IMR-90 (cell line): ENCODE measurements around the gene TMEM14A.

Experiments used
- CEBPB ChIP-seq: IDR thresholded peaks from 2 replicates; pipeline ENCODE4 v1.6.1; 2012; ENCODE audit warnings: low read depth, low read length, improper control_type of control experiment
- CHD1 ChIP-seq: IDR thresholded peaks from 2 replicates; pipeline ENCODE4 v1.6.1; 2012; ENCODE audit warnings: low read depth, low read length, improper control_type of control experiment
- ELK1 ChIP-seq: fragments of 150-350 bp; IDR thresholded peaks from 2 replicates; pipeline ENCODE4 v1.6.1; 2016; ENCODE audit warnings: low read depth, mild to moderate bottlenecking, low read length, moderate library complexity, borderline replicate concordance
- MXI1 ChIP-seq: IDR thresholded peaks from 2 replicates; pipeline ENCODE4 v1.6.1; 2012; ENCODE audit warnings: low read depth, mild to moderate bottlenecking, low read length, moderate library complexity, borderline replicate concordance
- NFE2L2 ChIP-seq: fragments of 150-350 bp; IDR thresholded peaks from 2 replicates; pipeline ENCODE4 v1.6.1; 2016; ENCODE audit warnings: low read depth, mild to moderate bottlenecking, low read length
- POLR2A ChIP-seq: IDR thresholded peaks from 2 replicates; pipeline ENCODE4 v1.6.1; 2012; ENCODE audit warnings: mild to moderate bottlenecking, low read depth, low read length
- RAD21 ChIP-seq: IDR thresholded peaks from 2 replicates; pipeline ENCODE4 v1.6.1; 2012; ENCODE audit warnings: low read length, improper control_type of control experiment
- RCOR1 ChIP-seq: IDR thresholded peaks from 2 replicates; pipeline ENCODE4 v1.6.1; 2012; ENCODE audit warnings: mild to moderate bottlenecking, low read length, improper control_type of control experiment; ENCODE audit not compliant: insufficient replicate concordance
- RFX5 ChIP-seq: IDR thresholded peaks from 2 replicates; pipeline ENCODE4 v1.8.0; 2012; ENCODE audit warnings: low read depth, mild to moderate bottlenecking, low read length, moderate library complexity
- TF ChIP-seq, protein P1 (sequence below): conservative IDR thresholded peaks from 2 replicates; pipeline ENCODE4 v1.5.1; 2012; ENCODE audit warnings: mild to moderate bottlenecking, low read depth, low read length, improper control_type of control experiment
- TF ChIP-seq, protein P2 (sequence below): fragments of 150-350 bp; IDR thresholded peaks from 2 replicates; pipeline ENCODE4 v1.6.1; 2017; ENCODE audit warnings: mild to moderate bottlenecking, antibody characterized with exemption, low read length, low read depth

GRCh38 chr6:52644253-52644652 is 26.7 kb upstream of the TMEM14A start:
- TF ChIP-seq, protein P1, sequence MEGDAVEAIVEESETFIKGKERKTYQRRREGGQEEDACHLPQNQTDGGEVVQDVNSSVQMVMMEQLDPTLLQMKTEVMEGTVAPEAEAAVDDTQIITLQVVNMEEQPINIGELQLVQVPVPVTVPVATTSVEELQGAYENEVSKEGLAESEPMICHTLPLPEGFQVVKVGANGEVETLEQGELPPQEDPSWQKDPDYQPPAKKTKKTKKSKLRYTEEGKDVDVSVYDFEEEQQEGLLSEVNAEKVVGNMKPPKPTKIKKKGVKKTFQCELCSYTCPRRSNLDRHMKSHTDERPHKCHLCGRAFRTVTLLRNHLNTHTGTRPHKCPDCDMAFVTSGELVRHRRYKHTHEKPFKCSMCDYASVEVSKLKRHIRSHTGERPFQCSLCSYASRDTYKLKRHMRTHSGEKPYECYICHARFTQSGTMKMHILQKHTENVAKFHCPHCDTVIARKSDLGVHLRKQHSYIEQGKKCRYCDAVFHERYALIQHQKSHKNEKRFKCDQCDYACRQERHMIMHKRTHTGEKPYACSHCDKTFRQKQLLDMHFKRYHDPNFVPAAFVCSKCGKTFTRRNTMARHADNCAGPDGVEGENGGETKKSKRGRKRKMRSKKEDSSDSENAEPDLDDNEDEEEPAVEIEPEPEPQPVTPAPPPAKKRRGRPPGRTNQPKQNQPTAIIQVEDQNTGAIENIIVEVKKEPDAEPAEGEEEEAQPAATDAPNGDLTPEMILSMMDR: no peak
- no peak for TF ChIP-seq MXI1
- TF ChIP-seq RFX5: no peak
- no peak for TF ChIP-seq ELK1
- no peak for TF ChIP-seq POLR2A
- TF ChIP-seq RCOR1: no peak
- no peak for TF ChIP-seq NFE2L2
- TF ChIP-seq, protein P2, sequence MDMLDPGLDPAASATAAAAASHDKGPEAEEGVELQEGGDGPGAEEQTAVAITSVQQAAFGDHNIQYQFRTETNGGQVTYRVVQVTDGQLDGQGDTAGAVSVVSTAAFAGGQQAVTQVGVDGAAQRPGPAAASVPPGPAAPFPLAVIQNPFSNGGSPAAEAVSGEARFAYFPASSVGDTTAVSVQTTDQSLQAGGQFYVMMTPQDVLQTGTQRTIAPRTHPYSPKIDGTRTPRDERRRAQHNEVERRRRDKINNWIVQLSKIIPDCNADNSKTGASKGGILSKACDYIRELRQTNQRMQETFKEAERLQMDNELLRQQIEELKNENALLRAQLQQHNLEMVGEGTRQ: no peak
- no peak for TF ChIP-seq RAD21
- TF ChIP-seq CEBPB: no peak
- TF ChIP-seq CHD1: no peak
